K562 (cell line): Measurements from ENCODE around the gene AMDHD2. TPM values are rescaled to one million over a fixed set of nuclear protein-coding genes. Genes with fewer than 3 reads are reported as not detected.

Experiments
- ATAC-seq: fragments of 200-7000 bp; cut with Tn5 transposase; 3 replicates; pipeline ENCODE4 v1.9.1; 2020; ENCODE audit warnings: moderate library complexity
- BruUV-seq: library from RNA; stranded (reverse); fragments of 400-500 nt; replicated peaks from 2 replicates; lab custom pipeline; 2021; lab: Mats Ljungman, UMichigan
- CTCF ChIA-PET: fragments of 300-600 bp; formaldehyde crosslinking; extraction: SDS; loops from one replicate; lab custom pipeline; 2021; ENCODE audit warnings: low intra/inter-chr PET ratio; lab: Yijun Ruan, JAX
- POLR2A ChIA-PET: fragments of 300-600, 350-650 bp; sonication (Branson Sonifier 250); formaldehyde crosslinking; extraction: SDS; loops from one replicate; lab custom pipeline; 2021; ENCODE audit warnings: antibody characterized with exemption, inconsistent platforms; lab: Yijun Ruan, JAX
- DNase-seq, 4 experiments: peaks; one replicate each; pipeline versions ENCODE4 v3.0.0 to v3.0.0-alpha.2; 2011 to 2018; ENCODE audit warnings: low spot score in 3 of 4, mixed read lengths in 3 of 4; ENCODE audit errors: extremely low read depth in 1 of 4
- FAIRE-seq: peaks from 2 replicates; lab custom pipeline; 2011; peaks lifted over from hg19 to GRCh38; lab: Jason Lieb, UNC
- H2AFZ ChIP-seq: 2 replicates; pipeline ENCODE4 v1.6.0; 2011; ENCODE audit warnings: low read depth, low read length, control low read depth, inconsistent platforms
- H3K27ac ChIP-seq: fragments of 200-600 bp; 3 replicates; pipeline ENCODE4 v1.8.0; 2011; ENCODE audit warnings: low read depth, mild to moderate bottlenecking, control low read depth, inconsistent platforms, low read length, moderate library complexity, mixed read lengths; ENCODE audit errors: extremely low read depth
- H3K27me3 ChIP-seq, 2 experiments: fragments of 300-600 bp in 1 of 2; 2 replicates in 1 of 2; 3 replicates in 1 of 2; pipeline versions ENCODE4 v1.6.0 to v1.8.0; 2011; ENCODE audit warnings: inconsistent platforms in 2 of 2, low read length in 2 of 2, mild to moderate bottlenecking in 1 of 2, mixed read lengths in 1 of 2, moderate library complexity in 1 of 2; ENCODE audit not compliant: control insufficient read depth in 2 of 2, insufficient read depth in 2 of 2
- H3K36me3 ChIP-seq: fragments of 300-600 bp; 3 replicates; pipeline ENCODE4 v1.8.0; 2011; ENCODE audit warnings: mild to moderate bottlenecking, low read length, inconsistent platforms; ENCODE audit not compliant: control insufficient read depth, insufficient read depth
- H3K4me1 ChIP-seq, 2 experiments: fragments of 200-600 bp in 1 of 2; replicated peaks in 1 of 2; 2 replicates in 1 of 2; 3 replicates in 1 of 2; pipeline versions ENCODE4 v1.5.1 to v1.8.0; 2011; ENCODE audit warnings: inconsistent platforms in 2 of 2, low read length in 2 of 2, mild to moderate bottlenecking in 1 of 2, mixed read lengths in 1 of 2, moderate library complexity in 1 of 2; ENCODE audit not compliant: control insufficient read depth in 2 of 2, insufficient read depth in 2 of 2
- H3K4me2 ChIP-seq: 2 replicates; pipeline ENCODE4 v1.6.1; 2011; ENCODE audit warnings: low read length, control low read depth, inconsistent platforms, mixed read lengths; ENCODE audit not compliant: insufficient read depth
- H3K4me3 ChIP-seq: fragments of 200-600 bp; sonication (generic), shearing (Covaris generic); 2 replicates; pipeline ENCODE4 v1.5.1; 2016; ENCODE audit warnings: control low read depth, inconsistent platforms
- H3K79me2 ChIP-seq: fragments of 200-600 bp; 3 replicates; pipeline ENCODE4 v1.8.0; 2011; ENCODE audit warnings: low read length, inconsistent platforms; ENCODE audit not compliant: control insufficient read depth, insufficient read depth
- H3K9ac ChIP-seq, 2 experiments: 2 replicates each; pipeline versions ENCODE4 v1.6.0 to v1.6.1; 2011; ENCODE audit warnings: low read depth in 2 of 2, low read length in 2 of 2, control low read depth in 1 of 2, inconsistent platforms in 1 of 2, mild to moderate bottlenecking in 1 of 2, mixed read lengths in 1 of 2; ENCODE audit not compliant: insufficient read depth in 1 of 2
- H3K9me1 ChIP-seq: one replicate; pipeline ENCODE4 v1.6.0; 2011; ENCODE audit warnings: inconsistent platforms, mild to moderate bottlenecking, low read length, moderate library complexity; ENCODE audit not compliant: control insufficient read depth, insufficient read depth
- H3K9me3 ChIP-seq: replicated peaks from 2 replicates; pipeline ENCODE4 v1.5.1; 2011; ENCODE audit warnings: low read depth, low read length, inconsistent platforms; ENCODE audit not compliant: control insufficient read depth, insufficient read depth
- H4K20me1 ChIP-seq: replicated peaks from 2 replicates; pipeline ENCODE4 v1.6.1; 2011; ENCODE audit warnings: low read length, inconsistent platforms, mixed read lengths; ENCODE audit not compliant: control insufficient read depth, insufficient read depth
- ARID1B ChIP-seq: fragments of 450-650 bp; IDR thresholded peaks from 2 replicates; pipeline ENCODE4 v1.6.1; 2016; ENCODE audit warnings: antibody characterized with exemption, mild to moderate bottlenecking, inconsistent platforms
- CBFA2T3 ChIP-seq: fragments of 450-650 bp; IDR thresholded peaks from 2 replicates; pipeline ENCODE4 v1.6.1; 2017
- L3MBTL2 ChIP-seq: fragments of 450-650 bp; IDR thresholded peaks from 2 replicates; pipeline ENCODE4 v1.6.1; 2016; ENCODE audit warnings: mild to moderate bottlenecking, moderate library complexity
- PHB ChIP-seq: fragments of 250-450 bp; sonication (Bioruptor Pico); IDR thresholded peaks from 2 replicates; pipeline ENCODE4 v1.5.0; 2021
- RCOR1 ChIP-seq, 2 experiments: IDR thresholded peaks; 2 replicates each; pipeline ENCODE4 v1.6.1; 2012; ENCODE audit warnings: low read depth in 2 of 2, low read length in 2 of 2, borderline replicate concordance in 1 of 2, improper control_type of control experiment in 1 of 2
- SMARCA4 ChIP-seq: fragments of 450-650 bp; IDR thresholded peaks from 2 replicates; pipeline ENCODE4 v1.6.1; 2016
- TBL1XR1 ChIP-seq, 2 experiments: IDR thresholded peaks; 2 replicates each; pipeline ENCODE4 v1.6.1; 2012; ENCODE audit warnings: improper control_type of control experiment in 2 of 2, low read length in 2 of 2, mild to moderate bottlenecking in 1 of 2
- ZNF24 ChIP-seq: fragments of 450-650 bp; IDR thresholded peaks from 2 replicates; pipeline ENCODE4 v1.6.1; 2016
- WGBS: fragments of 100-300 bp; shearing (Covaris generic); methylation state at CpG from one replicate; pipeline ENCODE4 v1.1.6; 2016; ENCODE audit warnings: low coverage, mixed read lengths; ENCODE audit not compliant: insufficient coverage; ENCODE audit errors: missing lambda C conversion rate; 5-methylcytosine and 5-hydroxymethylcytosine counted together
- in situ Hi-C: fragments of 300-500 bp; cut with MboI; formaldehyde crosslinking; loops from 4 replicates; pipeline ENCODE4 v1.15.0; 2018; ENCODE audit warnings: inconsistent platforms, mixed read lengths
- intact Hi-C: fragments of 100-400 bp; cut with micrococcal nuclease; formaldehyde crosslinking; loops from 2 replicates; pipeline ENCODE4 v1.14.2; 2022
- polyA plus RNA-seq, 8 experiments: library from polyadenylated mRNA; depleted of rRNA in 4 of 8; stranded (reverse) in 5 of 8; unstranded in 3 of 8; fragments of >200 nt; fragmentation: Nextera tagmentation in 2 of 8; fragmentation: Illumina TruSeq in 1 of 8; extraction: Ambion mirVana in 2 of 8; extraction: Trizol in 1 of 8; gene quantifications; 2 replicates each; pipeline versions ENCODE4 v1.2.1 to v1.2.3, GENCODE V29; 2011 to 2014; ENCODE audit warnings: inconsistent platforms in 1 of 8, missing spikeins in 1 of 8
- total RNA-seq, 7 experiments: library from RNA; depleted of rRNA in 6 of 7; stranded (reverse); fragments of >200 nt in 6 of 7; fragmentation: Illumina TruSeq in 2 of 7; extraction: Trizol in 2 of 7; gene quantifications; 2 replicates each; pipeline versions ENCODE4 v1.2.1 to v1.2.3, GENCODE V29; 2011 to 2021; ENCODE audit warnings: low replicate concordance in 1 of 7

The AMDHD2 gene
- total and polyA plus RNA-seq, 9 of the 15 experiments (the other 6 are each of a cell fraction or from before 2014, with no cell fraction given), result 0.38 to 56.9 (median 18.3) TPM; not detected in 1

DNA sequence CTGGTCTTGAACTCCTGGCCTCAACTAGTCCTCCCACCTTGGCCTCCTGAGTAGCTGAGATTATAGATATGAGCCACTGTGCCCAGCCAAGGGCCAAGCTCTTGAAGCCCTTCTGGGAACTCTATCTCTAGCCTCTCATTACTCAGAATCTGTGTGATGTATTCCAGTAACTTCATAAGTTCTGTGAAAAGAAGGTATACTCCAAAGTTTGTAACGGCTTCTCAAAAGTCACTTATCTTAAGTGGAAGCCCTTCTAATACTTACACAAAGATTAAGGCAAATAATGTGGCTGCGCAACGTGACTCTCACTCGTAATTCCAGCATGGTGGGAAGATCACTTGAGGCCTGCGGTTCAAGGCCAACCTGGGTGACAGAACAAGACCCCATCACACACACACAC, 25.6 kb upstream of the AMDHD2 start:
- peaks cover 6% of the 10 kb centered on the region for H4K20me1 ChIP-seq
- ChIA-PET POLR2A (interaction anchor here (0.6 to 2.3 kb wide), 2 partner anchors 9 to 52 kb away, joined by 3 to 7 read pairs; no protein-coding TSS in a partner anchor), CTCF (no interaction called here)
- WGBS, result 23% methylated on average over 5 of the region's 5 CpGs
- H2AFZ ChIP-seq, result no peak overlapping the region
- no peak overlapping the region for H3K4me3 ChIP-seq
- 0 out of 3 replicates have a peak overlapping the region, but pooled peaks have one; percentile 15 for H3K27ac ChIP-seq
- H3K4me2 ChIP-seq, result no peak overlapping the region
- no peaks in the 10 kb centered on the region for H3K9me3 ChIP-seq
- peaks cover 28% of the 10 kb centered on the region for H3K79me2 ChIP-seq
- FAIRE-seq (peak; percentile 35), ATAC-seq (no peak), DNase-seq (no peak)
- H3K9me1 ChIP-seq, result no peaks in the 10 kb centered on the region
- intact Hi-C loops (loop anchor here (5.0 kb wide), 1 partner anchor 297 kb away; the partner anchor contains the start of gene CASKIN1), in situ Hi-C loops (no loop called here)
- no peaks in the 10 kb centered on the region for H3K27me3 ChIP-seq
- peak in 1 of 2 experiments; percentile 27; a peak in 1 of 4 replicates for TF ChIP-seq TBL1XR1 (IDR thresholded peaks at IDR 0.05; ENCODE audit: low read length in 2 of 2)
- no peak for TF ChIP-seq ZNF24
- TF ChIP-seq RCOR1 (IDR thresholded peaks at IDR 0.05; ENCODE audit: borderline replicate concordance in 1 of 2, low read depth in 2 of 2, low read length in 2 of 2), result 0 out of 4 replicates have a peak, but pooled peaks of 1 of the 2 experiments have one; percentile 16
- 0 out of 2 replicates have a peak, but pooled peaks have one; percentile 16 for TF ChIP-seq SMARCA4
- peak; percentile 43; the same call in 1 of the 2 replicates for TF ChIP-seq ARID1B
- peak; percentile 40; the same call in 1 of the 2 replicates for TF ChIP-seq L3MBTL2
- no peak for TF ChIP-seq PHB
- 0 out of 2 replicates have a peak, but pooled peaks have one; percentile 19 for TF ChIP-seq CBFA2T3
- H3K4me1 ChIP-seq, result peaks cover 17 to 49% of the 10 kb centered on the region in 2 experiments; a peak in 4 of 5 replicates
- peaks cover 51% of the 10 kb centered on the region; the same call in 2 of the 3 replicates for H3K36me3 ChIP-seq
- BruUV-seq, result no TSS peak
- H3K9ac ChIP-seq, result peak overlapping the region in 1 of 2 experiments; percentile 24; a peak in 1 of 4 replicates
